ENCODE results near the gene ASPSCR1. TPM values are rescaled to one million over a fixed set of nuclear protein-coding genes. Genes with fewer than 3 reads are reported as not detected.

The ASPSCR1 gene
- total and polyA plus RNA-seq, 2 of the 13 experiments (the other 11 are each of a cell fraction or from before 2014, with no cell fraction given): 274 to 314 TPM

DNA sequence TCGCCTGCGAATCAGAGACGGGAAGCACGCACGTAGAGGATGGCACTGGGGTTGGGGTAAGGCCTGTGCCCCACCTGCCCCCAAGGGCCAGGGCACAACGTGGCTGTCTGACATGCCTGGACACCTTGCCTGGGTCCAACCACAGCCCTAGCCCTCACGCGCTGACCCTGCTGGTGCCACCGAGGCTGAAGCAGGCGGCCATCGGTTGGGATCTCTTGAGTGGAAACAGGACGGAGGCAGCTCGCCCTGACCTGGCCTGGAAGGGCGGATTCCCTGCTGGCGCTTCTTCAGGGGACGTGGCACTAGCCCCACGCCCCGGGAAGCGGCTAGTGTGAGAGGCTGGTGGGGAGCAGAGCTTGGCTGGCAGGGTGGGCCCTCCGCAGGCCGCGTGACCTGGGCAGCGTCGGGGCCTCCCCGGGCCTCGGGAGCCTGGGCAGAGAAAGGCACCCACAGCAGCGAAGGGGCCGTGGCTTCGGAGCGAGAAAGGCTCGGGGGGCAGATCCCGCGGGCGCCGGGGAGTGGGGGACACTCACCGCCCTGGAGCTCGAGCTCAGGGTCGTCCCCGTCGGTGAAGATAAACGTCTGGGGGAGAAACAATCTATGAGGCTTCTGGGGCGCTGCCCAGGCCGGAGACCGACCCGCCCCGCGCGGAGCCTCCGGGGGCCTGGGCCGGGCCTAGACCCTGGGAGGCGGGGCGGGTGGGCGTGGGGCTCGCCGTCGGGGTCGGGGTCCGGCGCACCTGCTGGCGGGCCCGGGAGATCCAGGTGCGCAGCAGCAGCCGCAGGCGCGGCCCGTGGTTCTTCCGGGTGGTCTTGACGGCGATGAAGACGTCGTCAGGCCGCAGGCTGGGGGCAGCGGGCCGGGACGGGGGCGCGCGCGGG is 73.6 kb downstream of the ASPSCR1 start (continued):
- TF ChIP-seq, protein P1, sequence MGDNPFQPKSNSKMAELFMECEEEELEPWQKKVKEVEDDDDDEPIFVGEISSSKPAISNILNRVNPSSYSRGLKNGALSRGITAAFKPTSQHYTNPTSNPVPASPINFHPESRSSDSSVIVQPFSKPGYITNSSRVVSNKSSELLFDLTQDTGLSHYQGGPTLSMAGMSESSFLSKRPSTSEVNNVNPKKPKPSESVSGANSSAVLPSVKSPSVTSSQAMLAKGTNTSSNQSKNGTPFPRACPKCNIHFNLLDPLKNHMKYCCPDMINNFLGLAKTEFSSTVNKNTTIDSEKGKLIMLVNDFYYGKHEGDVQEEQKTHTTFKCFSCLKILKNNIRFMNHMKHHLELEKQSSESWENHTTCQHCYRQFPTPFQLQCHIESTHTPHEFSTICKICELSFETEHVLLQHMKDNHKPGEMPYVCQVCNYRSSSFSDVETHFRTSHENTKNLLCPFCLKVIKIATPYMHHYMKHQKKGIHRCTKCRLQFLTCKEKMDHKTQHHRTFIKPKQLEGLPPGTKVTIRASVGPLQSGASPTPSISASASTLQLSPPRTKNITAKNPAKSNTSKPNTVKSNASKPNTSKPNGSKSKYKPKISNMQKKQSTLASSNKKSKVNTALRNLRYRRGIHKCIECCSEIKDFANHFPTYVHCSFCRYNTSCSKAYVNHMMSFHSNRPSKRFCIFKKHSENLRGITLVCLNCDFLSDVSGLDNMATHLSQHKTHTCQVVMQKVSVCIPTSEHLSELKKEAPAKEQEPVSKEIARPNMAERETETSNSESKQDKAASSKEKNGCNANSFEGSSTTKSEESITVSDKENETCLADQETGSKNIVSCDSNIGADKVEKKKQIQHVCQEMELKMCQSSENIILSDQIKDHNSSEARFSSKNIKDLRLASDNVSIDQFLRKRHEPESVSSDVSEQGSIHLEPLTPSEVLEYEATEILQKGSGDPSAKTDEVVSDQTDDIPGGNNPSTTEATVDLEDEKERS (CRISPR knock-in tag; IDR thresholded peaks at IDR 0.05): 0 out of 2 replicates have a peak, but pooled peaks have one; percentile 76
- TF ChIP-seq, protein P2, sequence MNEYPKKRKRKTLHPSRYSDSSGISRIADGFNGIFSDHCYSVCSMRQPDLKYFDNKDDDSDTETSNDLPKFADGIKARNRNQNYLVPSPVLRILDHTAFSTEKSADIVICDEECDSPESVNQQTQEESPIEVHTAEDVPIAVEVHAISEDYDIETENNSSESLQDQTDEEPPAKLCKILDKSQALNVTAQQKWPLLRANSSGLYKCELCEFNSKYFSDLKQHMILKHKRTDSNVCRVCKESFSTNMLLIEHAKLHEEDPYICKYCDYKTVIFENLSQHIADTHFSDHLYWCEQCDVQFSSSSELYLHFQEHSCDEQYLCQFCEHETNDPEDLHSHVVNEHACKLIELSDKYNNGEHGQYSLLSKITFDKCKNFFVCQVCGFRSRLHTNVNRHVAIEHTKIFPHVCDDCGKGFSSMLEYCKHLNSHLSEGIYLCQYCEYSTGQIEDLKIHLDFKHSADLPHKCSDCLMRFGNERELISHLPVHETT (CRISPR knock-in tag; conservative IDR thresholded peaks at IDR 0.05): no peak; the same call in 1 of the 2 replicates
- TF ChIP-seq IRF2 (CRISPR knock-in tag; IDR thresholded peaks at IDR 0.05) (no peak), ZNF138 (CRISPR knock-in tag; IDR thresholded peaks at IDR 0.05; ENCODE audit: low read depth) (0 out of 2 replicates have a peak, but pooled peaks have one; percentile 32), ZNF230 (CRISPR knock-in tag; IDR thresholded peaks at IDR 0.05) (0 out of 2 replicates have a peak, but pooled peaks have one; percentile 32), YEATS2 (CRISPR knock-in tag; IDR thresholded peaks at IDR 0.05; ENCODE audit: borderline replicate concordance) (0 out of 2 replicates have a peak, but pooled peaks have one; percentile 19), RAD21 (CRISPR knock-in tag; IDR thresholded peaks at IDR 0.05) (0 out of 2 replicates have a peak, but pooled peaks have one; percentile 13), ZNF790 (CRISPR knock-in tag; IDR thresholded peaks at IDR 0.05; ENCODE audit: borderline replicate concordance) (no peak), ZNF468 (CRISPR knock-in tag; IDR thresholded peaks at IDR 0.05) (0 out of 2 replicates have a peak, but pooled peaks have one; percentile 45)
- TF ChIP-seq, protein P3, sequence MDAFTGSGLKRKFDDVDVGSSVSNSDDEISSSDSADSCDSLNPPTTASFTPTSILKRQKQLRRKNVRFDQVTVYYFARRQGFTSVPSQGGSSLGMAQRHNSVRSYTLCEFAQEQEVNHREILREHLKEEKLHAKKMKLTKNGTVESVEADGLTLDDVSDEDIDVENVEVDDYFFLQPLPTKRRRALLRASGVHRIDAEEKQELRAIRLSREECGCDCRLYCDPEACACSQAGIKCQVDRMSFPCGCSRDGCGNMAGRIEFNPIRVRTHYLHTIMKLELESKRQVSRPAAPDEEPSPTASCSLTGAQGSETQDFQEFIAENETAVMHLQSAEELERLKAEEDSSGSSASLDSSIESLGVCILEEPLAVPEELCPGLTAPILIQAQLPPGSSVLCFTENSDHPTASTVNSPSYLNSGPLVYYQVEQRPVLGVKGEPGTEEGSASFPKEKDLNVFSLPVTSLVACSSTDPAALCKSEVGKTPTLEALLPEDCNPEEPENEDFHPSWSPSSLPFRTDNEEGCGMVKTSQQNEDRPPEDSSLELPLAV (CRISPR knock-in tag; conservative IDR thresholded peaks at IDR 0.05; ENCODE audit: low read depth): no peak
- TF ChIP-seq, protein P4, sequence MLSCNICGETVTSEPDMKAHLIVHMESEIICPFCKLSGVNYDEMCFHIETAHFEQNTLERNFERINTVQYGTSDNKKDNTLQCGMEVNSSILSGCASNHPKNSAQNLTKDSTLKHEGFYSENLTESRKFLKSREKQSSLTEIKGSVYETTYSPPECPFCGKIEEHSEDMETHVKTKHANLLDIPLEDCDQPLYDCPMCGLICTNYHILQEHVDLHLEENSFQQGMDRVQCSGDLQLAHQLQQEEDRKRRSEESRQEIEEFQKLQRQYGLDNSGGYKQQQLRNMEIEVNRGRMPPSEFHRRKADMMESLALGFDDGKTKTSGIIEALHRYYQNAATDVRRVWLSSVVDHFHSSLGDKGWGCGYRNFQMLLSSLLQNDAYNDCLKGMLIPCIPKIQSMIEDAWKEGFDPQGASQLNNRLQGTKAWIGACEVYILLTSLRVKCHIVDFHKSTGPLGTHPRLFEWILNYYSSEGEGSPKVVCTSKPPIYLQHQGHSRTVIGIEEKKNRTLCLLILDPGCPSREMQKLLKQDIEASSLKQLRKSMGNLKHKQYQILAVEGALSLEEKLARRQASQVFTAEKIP (CRISPR knock-in tag; IDR thresholded peaks at IDR 0.05; ENCODE audit: borderline replicate concordance): no peak
